NCI-H69 (cell line): ENCODE data around the gene SYTL2.

Experiments used
- DNase-seq: peaks from one replicate; lab custom pipeline; 2025; lab: John Stamatoyannopoulos, UW

Gene SYTL2

GRCh38 chr11:85651118-85651517, 159.8 kb downstream of the SYTL2 start:
- no peak for DNase-seq

GRCh38 chr11:85647604-85648299, 163.2 kb downstream of the SYTL2 start, which contains the start of gene TMEM126A:
Gene TMEM126A (plus strand): TSS chr11:85647967. CDS start chr11:85650256, 2,289 bp downstream.
- peak; percentile 97 for DNase-seq

- peak; percentile 29 for DNase-seq
Observed at GRCh38 chr11:85647078-85647477, 163.9 kb downstream of the SYTL2 start.
